HepG2 (cell line): ENCODE data around the gene UTS2R. TPM values are rescaled to one million over a fixed set of nuclear protein-coding genes. Genes with fewer than 3 reads are reported as not detected.

Source experiments
- CENPT ChIP-seq: sonication (generic); formaldehyde crosslinking; IDR thresholded peaks from 2 replicates; pipeline ENCODE4 v1.8.0; 2022; ENCODE audit warnings: low read depth, mild to moderate bottlenecking, moderate library complexity, missing genetic modification reagents
- CHD2 ChIP-seq: IDR thresholded peaks from 2 replicates; pipeline ENCODE4 v1.6.1; 2011; ENCODE audit warnings: low read depth, low read length, improper control_type of control experiment
- CTCF ChIP-seq: sonication (generic); formaldehyde crosslinking; IDR thresholded peaks from 2 replicates; pipeline ENCODE4 v1.5.0; 2020; ENCODE audit warnings: mild to moderate bottlenecking, missing genetic modification reagents, moderate library complexity
- ELF4 ChIP-seq: sonication (generic); formaldehyde crosslinking; IDR thresholded peaks from 2 replicates; pipeline ENCODE4 v1.5.0; 2020; ENCODE audit warnings: missing genetic modification reagents, mild to moderate bottlenecking, moderate library complexity, borderline replicate concordance
- FOXA1 ChIP-seq, 2 experiments: fragments of 450-650 bp in 1 of 2; sonication (generic) in 1 of 2; formaldehyde crosslinking in 1 of 2; IDR thresholded peaks; 2 replicates each; pipeline versions ENCODE4 v1.4.0 to v1.6.1; 2016 to 2020; ENCODE audit warnings: missing genetic modification reagents in 1 of 2
- FOXO4 ChIP-seq: sonication (generic); formaldehyde crosslinking; conservative IDR thresholded peaks from 2 replicates; pipeline ENCODE4 v1.8.1; 2023; ENCODE audit warnings: missing genetic modification reagents
- KLF9 ChIP-seq: IDR thresholded peaks from 2 replicates; pipeline ENCODE4 v1.6.1; 2016; ENCODE audit warnings: low read depth
- MXD4 ChIP-seq: IDR thresholded peaks from 2 replicates; pipeline ENCODE4 v1.6.1; 2016; ENCODE audit warnings: mild to moderate bottlenecking, missing biosample characterization, missing genetic modification reagents
- TMF1 ChIP-seq: sonication (generic); formaldehyde crosslinking; IDR thresholded peaks from 2 replicates; pipeline ENCODE4 v1.8.1; 2022; ENCODE audit warnings: low read depth, missing genetic modification reagents
- TOPORS ChIP-seq: sonication (generic); formaldehyde crosslinking; IDR thresholded peaks from 2 replicates; pipeline ENCODE4 v1.8.0; 2023; ENCODE audit warnings: mild to moderate bottlenecking, missing genetic modification reagents
- YY1 ChIP-seq: IDR thresholded peaks from 2 replicates; pipeline ENCODE4 v1.6.1; 2011; ENCODE audit warnings: low read length, low read depth, moderate library complexity, mild to moderate bottlenecking; ENCODE audit not compliant: insufficient read depth, insufficient replicate concordance
- ZBTB43 ChIP-seq: sonication (generic); formaldehyde crosslinking; conservative IDR thresholded peaks from 2 replicates; pipeline ENCODE4 v1.4.0; 2020; ENCODE audit warnings: missing genetic modification reagents
- ZHX1 ChIP-seq: sonication (generic); formaldehyde crosslinking; IDR thresholded peaks from 2 replicates; pipeline ENCODE4 v1.8.1; 2022; ENCODE audit warnings: low read depth, mild to moderate bottlenecking, missing genetic modification reagents
- ZNF10 ChIP-seq: sonication (generic); formaldehyde crosslinking; IDR thresholded peaks from 2 replicates; pipeline ENCODE4 v1.4.0; 2020; ENCODE audit warnings: mild to moderate bottlenecking, low read depth, missing genetic modification reagents, borderline replicate concordance
- ZNF232 ChIP-seq: sonication (generic); formaldehyde crosslinking; IDR thresholded peaks from 2 replicates; pipeline ENCODE4 v1.4.0; 2020; ENCODE audit warnings: missing genetic modification reagents, borderline replicate concordance
- ZNF567 ChIP-seq: sonication (generic); formaldehyde crosslinking; IDR thresholded peaks from 2 replicates; pipeline ENCODE4 v1.8.1; 2023; ENCODE audit warnings: mild to moderate bottlenecking, missing genetic modification reagents, borderline replicate concordance
- ZNF577 ChIP-seq: sonication (generic); formaldehyde crosslinking; IDR thresholded peaks from 2 replicates; pipeline ENCODE4 v1.4.0; 2020; ENCODE audit warnings: mild to moderate bottlenecking, low read depth, missing genetic modification reagents, borderline replicate concordance
- ZNF629 ChIP-seq: sonication (generic); formaldehyde crosslinking; conservative IDR thresholded peaks from 2 replicates; pipeline ENCODE4 v1.5.0; 2020; ENCODE audit warnings: missing genetic modification reagents
- ZNF737 ChIP-seq: sonication (generic); formaldehyde crosslinking; IDR thresholded peaks from 2 replicates; pipeline ENCODE4 v1.5.0; 2020; ENCODE audit warnings: missing genetic modification reagents, mild to moderate bottlenecking, borderline replicate concordance
- ZNF879 ChIP-seq: sonication (generic); formaldehyde crosslinking; IDR thresholded peaks from 2 replicates; pipeline ENCODE4 v1.8.1; 2023; ENCODE audit warnings: missing genetic modification reagents
- polyA plus RNA-seq, 8 experiments: library from polyadenylated mRNA; depleted of rRNA in 3 of 8; stranded (reverse) in 7 of 8; unstranded in 1 of 8; fragments of >200 nt; fragmentation: Illumina TruSeq in 4 of 8; extraction: Trizol in 4 of 8; gene quantifications; 2 replicates each; pipeline versions ENCODE4 v1.2.1 to v1.2.3, GENCODE V29; 2011 to 2016; ENCODE audit warnings: low read depth in 4 of 8, missing spikeins in 1 of 8, mixed read lengths in 1 of 8; ENCODE audit not compliant: insufficient read depth in 1 of 8
- total RNA-seq, 5 experiments: library from RNA; depleted of rRNA; stranded (reverse); fragments of >200 nt; fragmentation: Illumina TruSeq; extraction: Trizol; gene quantifications; 2 replicates each; pipeline ENCODE4 v1.2.3, GENCODE V29; 2016; ENCODE audit warnings: low read depth in 1 of 5

The UTS2R gene
- total and polyA plus RNA-seq, 2 of the 13 experiments (the other 11 are each of a cell fraction or from before 2014, with no cell fraction given) = 0.13 to 0.15 TPM

- peak; percentile 18; the same call in 1 of the 2 replicates for TF ChIP-seq CTCF (CRISPR knock-in tag)
- TF ChIP-seq ZNF232 (CRISPR knock-in tag) = peak; percentile 7; the same call in 1 of the 2 replicates
- no peak for TF ChIP-seq ELF4 (CRISPR knock-in tag)
- TF ChIP-seq FOXA1 (IDR thresholded peaks at IDR 0.05) = no peak
- peak; percentile 53 for TF ChIP-seq FOXA1 (CRISPR knock-in tag; IDR thresholded peaks at IDR 0.05)
- TF ChIP-seq ZNF577 (CRISPR knock-in tag) = no peak
- no peak for TF ChIP-seq ZNF629 (CRISPR knock-in tag)
- no peak for TF ChIP-seq KLF9 (CRISPR knock-in tag)
- peak; percentile 89 for TF ChIP-seq MXD4
- peak; percentile 89 for TF ChIP-seq TOPORS (CRISPR knock-in tag)
- peak; percentile 78 for TF ChIP-seq CHD2
- no peak for TF ChIP-seq ZNF879 (CRISPR knock-in tag)
- peak; percentile 98 for TF ChIP-seq ZNF567 (CRISPR knock-in tag)
- peak; percentile 97; the same call in 1 of the 2 replicates for TF ChIP-seq FOXO4
- no peak for TF ChIP-seq ZNF10 (CRISPR knock-in tag)
- peak; percentile 82 for TF ChIP-seq ZBTB43
- TF ChIP-seq TMF1 (CRISPR knock-in tag) = peak; percentile 98
- TF ChIP-seq ZHX1 = 0 out of 2 replicates have a peak, but pooled peaks have one; percentile 55
- peak; percentile 94 for TF ChIP-seq YY1
- 0 out of 2 replicates have a peak, but pooled peaks have one; percentile 49 for TF ChIP-seq CENPT (CRISPR knock-in tag)
- no peak for TF ChIP-seq ZNF737
Measured at GRCh38 chr17:82418001-82418986, 46.7 kb downstream of the UTS2R start, which contains the start of the genes HEXD and OGFOD3 (continued).
